HEK293 (cell line): ENCODE measurements around the gene TMEM259.
A peak's percentile ranks its signal among the peaks of the same experiment; 100 is the strongest.

ENCODE experiments used
- AEBP2 ChIP-seq: fragments of 450-650 bp; formaldehyde crosslinking; IDR thresholded peaks from 2 replicates; pipeline ENCODE4 v1.5.1; 2016; ENCODE audit warnings: missing biosample characterization, missing genetic modification characterization, borderline replicate concordance
- GLI4 ChIP-seq: fragments of 450-650 bp; formaldehyde crosslinking; IDR thresholded peaks from 2 replicates; pipeline ENCODE4 v1.5.1; 2016; ENCODE audit warnings: missing biosample characterization, missing genetic modification characterization
- KLF17 ChIP-seq: fragments of 450-650 bp; formaldehyde crosslinking; IDR thresholded peaks from 2 replicates; pipeline ENCODE4 v1.5.1; 2016; ENCODE audit warnings: missing biosample characterization, missing genetic modification characterization
- KLF7 ChIP-seq: fragments of 450-650 bp; formaldehyde crosslinking; IDR thresholded peaks from 2 replicates; pipeline ENCODE4 v1.5.1; 2016; ENCODE audit warnings: missing biosample characterization, missing genetic modification characterization, borderline replicate concordance
- KLF9 ChIP-seq: fragments of 450-650 bp; formaldehyde crosslinking; IDR thresholded peaks from 2 replicates; pipeline ENCODE4 v1.5.1; 2016; ENCODE audit warnings: missing biosample characterization, missing genetic modification characterization, low read depth
- OSR2 ChIP-seq: fragments of 450-650 bp; formaldehyde crosslinking; IDR thresholded peaks from 2 replicates; pipeline ENCODE4 v1.5.1; 2016; ENCODE audit warnings: missing biosample characterization, missing genetic modification characterization
- RBAK ChIP-seq: fragments of 450-650 bp; formaldehyde crosslinking; IDR thresholded peaks from 2 replicates; pipeline ENCODE4 v1.5.1; 2016; ENCODE audit warnings: missing biosample characterization, missing genetic modification characterization
- ZBTB11 ChIP-seq: fragments of 450-650 bp; formaldehyde crosslinking; conservative IDR thresholded peaks from 2 replicates; pipeline ENCODE4 v1.5.1; 2016; ENCODE audit warnings: low read depth, missing biosample characterization, missing genetic modification characterization
- ZBTB17 ChIP-seq: fragments of 450-650 bp; formaldehyde crosslinking; IDR thresholded peaks from 2 replicates; pipeline ENCODE4 v1.5.1; 2016; ENCODE audit warnings: missing biosample characterization, missing genetic modification characterization
- ZBTB49 ChIP-seq: fragments of 450-650 bp; formaldehyde crosslinking; IDR thresholded peaks from 2 replicates; pipeline ENCODE4 v1.5.1; 2016; ENCODE audit warnings: missing biosample characterization, missing genetic modification characterization, low read depth
- ZEB2 ChIP-seq: fragments of 450-650 bp; formaldehyde crosslinking; IDR thresholded peaks from 2 replicates; pipeline ENCODE4 v1.5.1; 2016; ENCODE audit warnings: missing biosample characterization, missing genetic modification characterization
- ZNF169 ChIP-seq: fragments of 450-650 bp; formaldehyde crosslinking; IDR thresholded peaks from 2 replicates; pipeline ENCODE4 v1.5.1; 2016; ENCODE audit warnings: missing biosample characterization, missing genetic modification characterization
- ZNF175 ChIP-seq: fragments of 450-650 bp; formaldehyde crosslinking; IDR thresholded peaks from 2 replicates; pipeline ENCODE4 v1.5.1; 2016; ENCODE audit warnings: missing biosample characterization, missing genetic modification characterization
- ZNF19 ChIP-seq: fragments of 450-650 bp; formaldehyde crosslinking; IDR thresholded peaks from 2 replicates; pipeline ENCODE4; 2016; ENCODE audit warnings: missing biosample characterization, missing genetic modification characterization, low read depth
- ZNF223 ChIP-seq: fragments of 450-650 bp; formaldehyde crosslinking; IDR thresholded peaks from 2 replicates; pipeline ENCODE4 v1.5.1; 2016; ENCODE audit warnings: missing biosample characterization, missing genetic modification characterization
- ZNF280D ChIP-seq: fragments of 450-650 bp; formaldehyde crosslinking; IDR thresholded peaks from 2 replicates; pipeline ENCODE4 v1.5.1; 2016; ENCODE audit warnings: missing biosample characterization, missing genetic modification characterization
- ZNF324 ChIP-seq: fragments of 450-650 bp; formaldehyde crosslinking; IDR thresholded peaks from 2 replicates; pipeline ENCODE4 v1.5.1; 2016; ENCODE audit warnings: missing biosample characterization, missing genetic modification characterization
- ZNF426 ChIP-seq: fragments of 450-650 bp; formaldehyde crosslinking; IDR thresholded peaks from 2 replicates; pipeline ENCODE4 v1.5.1; 2017; ENCODE audit warnings: missing biosample characterization, missing genetic modification characterization, mild to moderate bottlenecking, inconsistent platforms, moderate library complexity
- ZNF449 ChIP-seq: fragments of 450-650 bp; formaldehyde crosslinking; IDR thresholded peaks from 2 replicates; pipeline ENCODE4 v1.5.1; 2017; ENCODE audit warnings: missing biosample characterization, mild to moderate bottlenecking, missing genetic modification characterization, moderate library complexity
- ZNF521 ChIP-seq: fragments of 450-650 bp; formaldehyde crosslinking; IDR thresholded peaks from 2 replicates; pipeline ENCODE4 v1.5.1; 2017; ENCODE audit warnings: missing biosample characterization, mild to moderate bottlenecking, missing genetic modification characterization
- ZNF629 ChIP-seq: fragments of 450-650 bp; formaldehyde crosslinking; IDR thresholded peaks from 2 replicates; pipeline ENCODE4 v1.5.1; 2017; ENCODE audit warnings: missing biosample characterization, missing genetic modification characterization
- ZNF768 ChIP-seq: fragments of 450-650 bp; formaldehyde crosslinking; IDR thresholded peaks from 2 replicates; pipeline ENCODE4 v1.5.1; 2018; ENCODE audit warnings: missing biosample characterization, mild to moderate bottlenecking, missing genetic modification characterization
- ZSCAN18 ChIP-seq: fragments of 450-650 bp; formaldehyde crosslinking; IDR thresholded peaks from 2 replicates; pipeline ENCODE4 v1.5.1; 2016; ENCODE audit warnings: missing biosample characterization, missing genetic modification characterization
- ZXDB ChIP-seq: fragments of 450-650 bp; formaldehyde crosslinking; IDR thresholded peaks from 2 replicates; pipeline ENCODE4 v1.5.1; 2016; ENCODE audit warnings: missing biosample characterization, missing genetic modification characterization

TMEM259 gene

GRCh38 chr19:984165-984967 is 36.6 kb downstream of the TMEM259 start, which contains the start of gene WDR18 (continued):
- peak; percentile 88 for TF ChIP-seq ZBTB11
- no peak for TF ChIP-seq ZNF175 (tag by site-specific recombination)
- TF ChIP-seq ZNF169 (tag by site-specific recombination) = no peak
- TF ChIP-seq ZEB2 (tag by site-specific recombination) = peak; percentile 88
- no peak for TF ChIP-seq ZNF223
- TF ChIP-seq ZNF521 (tag by site-specific recombination) = no peak
- peak; percentile 75 for TF ChIP-seq KLF9 (tag by site-specific recombination)
- no peak for TF ChIP-seq ZBTB49 (tag by site-specific recombination)
- peak; percentile 97 for TF ChIP-seq ZNF629
- TF ChIP-seq ZNF449 (tag by site-specific recombination) = no peak; the same call in 1 of the 2 replicates
- TF ChIP-seq AEBP2 (tag by site-specific recombination) = no peak
- peak; percentile 77 for TF ChIP-seq ZBTB17 (tag by site-specific recombination)
- TF ChIP-seq KLF7 (tag by site-specific recombination) = 0 out of 2 replicates have a peak, but pooled peaks have one; percentile 19
- no peak for TF ChIP-seq OSR2 (tag by site-specific recombination)
- peak; percentile 88 for TF ChIP-seq KLF17 (tag by site-specific recombination)
- TF ChIP-seq ZXDB (tag by site-specific recombination) = peak; percentile 99
- TF ChIP-seq ZNF426 (tag by site-specific recombination) = no peak
- no peak for TF ChIP-seq ZNF280D
- TF ChIP-seq ZSCAN18 (tag by site-specific recombination) = peak; percentile 83; the same call in 1 of the 2 replicates
- no peak for TF ChIP-seq ZNF768 (tag by site-specific recombination)
- no peak for TF ChIP-seq ZNF19 (tag by site-specific recombination)
- peak; percentile 89 for TF ChIP-seq ZNF324 (tag by site-specific recombination)
- no peak for TF ChIP-seq RBAK (tag by site-specific recombination)
- 0 out of 2 replicates have a peak, but pooled peaks have one; percentile 28 for TF ChIP-seq GLI4 (tag by site-specific recombination)
